ENCODE data around the gene CD46. TPM values are rescaled to one million over a fixed set of nuclear protein-coding genes. Genes with fewer than 3 reads are reported as not detected.

The CD46 gene
- total RNA-seq, 1 experiment from 2014 or later, result 184 TPM

DNA sequence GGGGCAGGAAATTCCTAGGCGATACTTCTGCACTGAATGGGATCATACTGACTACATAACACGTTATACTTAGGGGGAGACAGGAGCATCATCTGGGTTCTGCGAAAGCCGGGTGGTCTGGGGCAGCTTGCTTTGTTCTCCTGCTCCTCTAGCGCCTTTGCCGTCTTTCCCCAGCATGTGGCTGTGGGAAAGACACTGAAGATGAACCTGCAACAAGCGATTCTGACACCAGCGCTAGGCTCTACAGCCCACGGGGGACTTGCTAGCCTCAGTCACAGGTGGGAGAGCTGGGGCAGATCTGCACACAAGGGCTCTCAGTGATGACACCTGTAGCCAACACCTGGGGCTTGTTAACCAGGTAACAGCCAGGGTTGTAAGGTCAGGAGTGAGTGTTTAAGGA, 51.8 kb downstream of the CD46 start:
- CTCF ChIA-PET, result interaction anchor here (0.6 to 1.1 kb wide), 3 partner anchors 19 to 105 kb away, joined by 3 to 5 read pairs (median 3); no protein-coding TSS in a partner anchor
- Mint-ChIP-seq H3K4me3 (ENCODE audit: unreplicated experiment) (no peak overlapping the region), H3K9me3 (ENCODE audit: unreplicated experiment) (no peaks in the 10 kb centered on the region), H3K27ac (ENCODE audit: low read depth, unreplicated experiment) (peak overlapping the region; percentile 25), H3K36me3 (ENCODE audit: insufficient read depth, unreplicated experiment) (peaks cover 99% of the 10 kb centered on the region), H3K27me3 (ENCODE audit: insufficient read depth, unreplicated experiment) (no peaks in the 10 kb centered on the region), H3K4me1 (ENCODE audit: insufficient read depth, unreplicated experiment) (peaks cover 37% of the 10 kb centered on the region)
- intact Hi-C loops (cut with micrococcal nuclease), result loop anchor here (2.0 kb wide), 1 partner anchor 19 kb away; no protein-coding TSS in a partner anchor
- TF ChIP-seq, protein P1, sequence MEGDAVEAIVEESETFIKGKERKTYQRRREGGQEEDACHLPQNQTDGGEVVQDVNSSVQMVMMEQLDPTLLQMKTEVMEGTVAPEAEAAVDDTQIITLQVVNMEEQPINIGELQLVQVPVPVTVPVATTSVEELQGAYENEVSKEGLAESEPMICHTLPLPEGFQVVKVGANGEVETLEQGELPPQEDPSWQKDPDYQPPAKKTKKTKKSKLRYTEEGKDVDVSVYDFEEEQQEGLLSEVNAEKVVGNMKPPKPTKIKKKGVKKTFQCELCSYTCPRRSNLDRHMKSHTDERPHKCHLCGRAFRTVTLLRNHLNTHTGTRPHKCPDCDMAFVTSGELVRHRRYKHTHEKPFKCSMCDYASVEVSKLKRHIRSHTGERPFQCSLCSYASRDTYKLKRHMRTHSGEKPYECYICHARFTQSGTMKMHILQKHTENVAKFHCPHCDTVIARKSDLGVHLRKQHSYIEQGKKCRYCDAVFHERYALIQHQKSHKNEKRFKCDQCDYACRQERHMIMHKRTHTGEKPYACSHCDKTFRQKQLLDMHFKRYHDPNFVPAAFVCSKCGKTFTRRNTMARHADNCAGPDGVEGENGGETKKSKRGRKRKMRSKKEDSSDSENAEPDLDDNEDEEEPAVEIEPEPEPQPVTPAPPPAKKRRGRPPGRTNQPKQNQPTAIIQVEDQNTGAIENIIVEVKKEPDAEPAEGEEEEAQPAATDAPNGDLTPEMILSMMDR (IDR thresholded peaks at IDR 0.05; ENCODE audit: unreplicated experiment), result no peak
- no peak for DNase-seq (ENCODE audit: unreplicated experiment)
- no TSS peak for BruUV-seq (replicated peaks)
- POLR2A ChIA-PET, result interaction anchor here (0.6 to 5.5 kb wide), 8 partner anchors 13 to 68 kb away, joined by 3 to 57 read pairs (median 4); partner anchors contain the start of gene CD46

DNA sequence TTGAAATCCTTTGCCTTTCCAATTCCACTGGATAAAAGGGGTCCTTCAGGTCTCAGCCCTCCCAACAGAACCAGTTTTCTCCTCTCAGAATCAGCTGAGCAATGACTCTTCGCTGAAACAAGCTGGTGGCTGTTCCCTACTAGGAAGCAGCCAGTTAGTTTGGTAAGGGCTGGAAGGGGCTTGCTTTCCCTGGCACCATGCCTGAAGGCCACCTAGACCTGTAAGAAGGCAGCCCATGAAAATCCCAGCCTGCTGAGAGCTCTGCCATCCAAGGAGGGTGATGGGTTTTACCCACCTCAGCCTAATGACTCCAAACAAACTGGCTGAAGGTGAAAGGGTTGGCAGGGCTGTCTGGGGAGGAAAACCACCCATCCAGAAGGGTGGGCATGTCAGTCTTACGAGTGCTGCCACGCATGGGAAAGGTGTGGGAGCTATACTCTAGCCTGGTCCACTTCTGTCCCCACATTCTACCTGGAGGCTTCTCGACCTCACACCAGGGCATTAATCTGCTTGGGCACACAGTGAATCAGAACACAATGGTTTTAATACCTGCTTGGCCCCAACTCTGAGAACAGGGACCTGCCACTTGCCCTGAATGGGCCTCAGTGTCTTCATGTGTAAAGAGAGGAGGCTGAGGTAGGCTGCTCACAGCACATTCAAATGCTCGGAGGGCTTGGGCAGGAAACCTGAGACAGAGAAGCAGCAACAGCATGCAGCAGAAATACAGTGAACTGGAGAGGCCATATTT, 53.0 kb downstream of the CD46 start:
- Mint-ChIP-seq H3K4me3 (ENCODE audit: unreplicated experiment) (no peak overlapping the region), H3K27me3 (ENCODE audit: insufficient read depth, unreplicated experiment) (no peaks in the 10 kb centered on the region), H3K4me1 (ENCODE audit: insufficient read depth, unreplicated experiment) (peaks cover 50% of the 10 kb centered on the region), H3K36me3 (ENCODE audit: insufficient read depth, unreplicated experiment) (peaks cover 99% of the 10 kb centered on the region), H3K9me3 (ENCODE audit: unreplicated experiment) (no peaks in the 10 kb centered on the region), H3K27ac (ENCODE audit: low read depth, unreplicated experiment) (peak overlapping the region; percentile 95)
- ChIA-PET POLR2A (interaction anchor here (0.5 to 5.5 kb wide), 12 partner anchors 8 to 69 kb away, joined by 3 to 98 read pairs (median 4); partner anchors contain the start of gene CD46), CTCF (interaction anchor here (0.8 to 3.5 kb wide), 7 partner anchors 8 to 84 kb away, joined by 3 to 26 read pairs (median 20); no protein-coding TSS in a partner anchor)
- intact Hi-C loops (cut with micrococcal nuclease), result loop anchor here (2.0 kb wide), 1 partner anchor 18 kb away; no protein-coding TSS in a partner anchor
- TF ChIP-seq, protein P1 (IDR thresholded peaks at IDR 0.05; ENCODE audit: unreplicated experiment), result no peak
- no peak for DNase-seq (ENCODE audit: unreplicated experiment)
- no TSS peak for BruUV-seq (replicated peaks)

DNA sequence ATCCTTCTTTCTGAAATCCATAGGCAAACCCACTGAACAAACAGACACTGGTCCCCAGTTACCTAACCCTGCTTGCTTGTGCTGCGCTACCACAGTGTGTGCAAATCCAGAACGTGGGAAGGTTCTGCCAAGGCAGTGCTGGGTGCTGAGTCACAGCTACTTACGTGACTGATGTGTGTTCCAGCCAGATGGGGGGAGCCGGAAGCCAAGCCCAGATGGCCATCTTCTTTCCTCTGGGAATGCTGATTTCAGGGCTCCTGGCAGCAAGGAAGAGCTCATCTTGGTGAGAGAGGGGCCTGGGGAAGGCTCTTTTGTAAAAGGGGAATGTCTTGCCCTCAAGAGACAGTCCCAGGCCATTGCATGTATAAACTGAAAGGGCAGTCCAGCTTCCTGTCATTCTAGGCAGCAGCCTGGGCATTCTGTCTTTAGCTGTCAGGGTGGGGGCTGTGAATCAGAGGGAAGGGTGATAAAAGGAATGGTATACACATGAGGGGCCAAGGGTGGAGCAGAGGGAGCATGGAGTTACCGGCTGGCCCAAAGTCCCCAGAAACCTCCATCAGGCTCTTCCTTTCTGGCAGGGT, 54.1 kb downstream of the CD46 start:
- Mint-ChIP-seq H3K36me3 (ENCODE audit: insufficient read depth, unreplicated experiment) (peaks cover 99% of the 10 kb centered on the region), H3K4me1 (ENCODE audit: insufficient read depth, unreplicated experiment) (peaks cover 58% of the 10 kb centered on the region), H3K27me3 (ENCODE audit: insufficient read depth, unreplicated experiment) (no peaks in the 10 kb centered on the region), H3K27ac (ENCODE audit: low read depth, unreplicated experiment) (peak overlapping the region; percentile 95), H3K4me3 (ENCODE audit: unreplicated experiment) (peak overlapping the region; percentile 21), H3K9me3 (ENCODE audit: unreplicated experiment) (no peaks in the 10 kb centered on the region)
- POLR2A ChIA-PET, result interaction anchor here (0.8 to 5.5 kb wide), 16 partner anchors 9 to 157 kb away, joined by 3 to 98 read pairs (median 6); partner anchors contain the start of gene CD46
- intact Hi-C loops (cut with micrococcal nuclease), result loop anchor here (2.0 kb wide), 1 partner anchor 17 kb away; no protein-coding TSS in a partner anchor
- peak; percentile 100 for DNase-seq (ENCODE audit: unreplicated experiment)
- CTCF ChIA-PET, result interaction anchor here (0.5 to 3.5 kb wide), 13 partner anchors 9 to 1546 kb away, joined by 3 to 26 read pairs (median 10); no protein-coding TSS in a partner anchor
- BruUV-seq (replicated peaks), result no TSS peak
- TF ChIP-seq, protein P1 (IDR thresholded peaks at IDR 0.05; ENCODE audit: unreplicated experiment), result no peak

Data from MCF 10A (cell line).